SK-N-MC (cell line): ENCODE results near the gene SPATA13.

Experiments
- EZH2 ChIP-seq: fragments of 200-600 bp; sonication (generic); IDR thresholded peaks from one replicate; pipeline ENCODE4 v1.6.1; 2017; ENCODE audit warnings: antibody characterized with exemption
- POLR2AphosphoS5 ChIP-seq: IDR thresholded peaks from 2 replicates; pipeline ENCODE4 v1.6.1; 2012; ENCODE audit warnings: mild to moderate bottlenecking, low read depth, low read length, borderline replicate concordance

GRCh38 chr13:24161980-24162525 is 1.5 kb downstream of the SPATA13 start:
- TF ChIP-seq POLR2AphosphoS5: no peak
- TF ChIP-seq EZH2: no peak
